Adrenal gland (tissue), 5 donors: ENCODE data around the gene SUV39H1.

Experiments
- CTCF ChIP-seq, 6 experiments: fragments of 450-650 bp in 4 of 6; fragments of 200-600 bp in 2 of 6; sonication (generic) in 1 of 6; IDR thresholded peaks; 1 replicate in 5 of 6; 2 replicates in 1 of 6; pipeline versions ENCODE4 v1.5.1 to v1.8.0; 2016 to 2021; ENCODE audit warnings: antibody characterized with exemption in 6 of 6, mild to moderate bottlenecking in 2 of 6, moderate library complexity in 1 of 6
- POLR2A ChIP-seq, 2 donors: fragments of 450-650 bp; IDR thresholded peaks; one replicate each; pipeline ENCODE4 v1.6.1; 2017; ENCODE audit warnings: antibody characterized with exemption in 2 of 2, mild to moderate bottlenecking in 2 of 2, moderate library complexity in 1 of 2
- donor health status: DM: no; HTN: no; CAD: no.

GRCh38 chrX:48709522-48710112 lies 13.1 kb downstream of the SUV39H1 start:
- TF ChIP-seq POLR2A (IDR thresholded peaks at IDR 0.05) (no peak), CTCF (IDR thresholded peaks at IDR 0.05) (no peak)
